Measurements from ENCODE around the gene GPR3. TPM values are rescaled to one million over a fixed set of nuclear protein-coding genes. Genes with fewer than 3 reads are reported as not detected.

Gene GPR3
- total RNA-seq, 1 experiment from 2014 or later = not detected

DNA sequence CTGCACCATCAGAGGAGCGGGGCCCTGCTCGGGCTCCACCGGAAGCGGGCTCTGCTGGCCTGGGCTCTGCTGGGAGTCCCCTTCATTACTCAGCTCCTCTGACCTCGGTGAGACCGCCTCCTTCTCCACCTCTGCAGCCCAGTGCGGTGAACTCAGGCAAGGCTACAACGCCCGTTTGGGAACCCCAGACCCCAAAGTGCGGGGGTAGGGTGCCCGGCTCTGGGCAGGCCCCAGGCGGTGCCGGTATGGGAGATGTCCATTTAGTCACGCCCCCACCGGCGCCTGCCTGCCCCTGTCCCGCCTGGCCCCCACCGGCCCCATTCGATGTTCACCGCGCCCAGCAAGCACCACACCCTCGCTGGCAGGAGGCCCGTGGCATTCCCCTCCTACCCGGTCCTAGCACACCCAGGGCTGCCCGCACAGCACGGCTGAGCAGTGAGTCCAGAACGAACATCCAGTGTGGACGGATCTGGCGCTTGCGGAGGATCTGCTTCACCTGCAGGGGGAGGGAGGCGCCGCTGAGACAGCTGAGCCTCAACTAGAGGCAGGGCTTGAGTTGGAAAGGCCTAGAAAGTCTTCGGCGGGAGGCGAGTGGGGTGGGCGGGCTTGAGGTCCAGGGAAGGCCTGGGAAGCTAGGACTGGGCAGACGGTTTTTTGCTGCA, 35.7 kb upstream of the GPR3 start:
- peaks cover 14% of the 10 kb centered on the region for H3K36me3 ChIP-seq
- no peak overlapping the region for H3K4me3 ChIP-seq
- DNase-seq = no peak
- H3K27me3 ChIP-seq = no peaks in the 10 kb centered on the region
- no peaks in the 10 kb centered on the region for H3K9me3 ChIP-seq

DNA sequence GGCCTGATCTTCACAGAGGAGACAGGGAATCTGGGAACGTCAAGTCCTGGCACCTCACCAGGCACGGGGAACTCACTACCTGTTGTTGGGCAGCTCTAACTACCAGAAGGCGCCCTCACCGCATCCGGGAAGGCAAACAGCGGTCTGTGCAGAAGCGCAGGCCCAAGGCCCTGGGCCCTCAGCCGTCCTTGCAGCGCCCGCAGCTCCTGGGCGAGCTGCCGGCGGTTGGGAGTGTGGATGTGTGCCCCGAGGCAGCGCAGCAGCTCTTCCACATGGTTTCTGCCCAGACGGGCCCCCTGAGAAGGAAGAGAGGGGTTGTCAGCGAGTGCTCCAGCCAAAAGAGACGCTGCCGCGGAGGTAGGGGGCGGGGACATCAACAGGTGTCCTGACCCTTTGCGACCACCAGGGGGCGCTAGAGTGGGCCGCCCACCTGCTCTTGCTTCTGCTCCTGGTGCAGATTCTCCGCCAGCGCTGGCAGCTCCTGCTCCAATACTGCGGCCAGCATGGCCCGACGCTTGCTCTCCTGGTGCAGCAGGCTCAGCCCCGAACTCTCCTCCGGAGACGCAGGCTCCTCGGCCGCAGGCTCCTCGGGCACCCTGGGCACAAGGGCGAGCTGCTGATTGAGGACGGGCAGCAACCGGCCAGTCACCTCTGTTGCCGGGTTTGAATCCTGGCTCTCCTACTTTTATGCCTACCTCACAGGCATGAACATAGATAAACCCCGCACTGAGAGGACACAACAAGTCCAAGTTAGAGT, 35.0 kb upstream of the GPR3 start:
- peaks cover 14% of the 10 kb centered on the region for H3K36me3 ChIP-seq
- peak; percentile 24 for DNase-seq
- H3K4me3 ChIP-seq = no peak overlapping the region
- H3K9me3 ChIP-seq = no peaks in the 10 kb centered on the region
- H3K27me3 ChIP-seq = no peaks in the 10 kb centered on the region

DNA sequence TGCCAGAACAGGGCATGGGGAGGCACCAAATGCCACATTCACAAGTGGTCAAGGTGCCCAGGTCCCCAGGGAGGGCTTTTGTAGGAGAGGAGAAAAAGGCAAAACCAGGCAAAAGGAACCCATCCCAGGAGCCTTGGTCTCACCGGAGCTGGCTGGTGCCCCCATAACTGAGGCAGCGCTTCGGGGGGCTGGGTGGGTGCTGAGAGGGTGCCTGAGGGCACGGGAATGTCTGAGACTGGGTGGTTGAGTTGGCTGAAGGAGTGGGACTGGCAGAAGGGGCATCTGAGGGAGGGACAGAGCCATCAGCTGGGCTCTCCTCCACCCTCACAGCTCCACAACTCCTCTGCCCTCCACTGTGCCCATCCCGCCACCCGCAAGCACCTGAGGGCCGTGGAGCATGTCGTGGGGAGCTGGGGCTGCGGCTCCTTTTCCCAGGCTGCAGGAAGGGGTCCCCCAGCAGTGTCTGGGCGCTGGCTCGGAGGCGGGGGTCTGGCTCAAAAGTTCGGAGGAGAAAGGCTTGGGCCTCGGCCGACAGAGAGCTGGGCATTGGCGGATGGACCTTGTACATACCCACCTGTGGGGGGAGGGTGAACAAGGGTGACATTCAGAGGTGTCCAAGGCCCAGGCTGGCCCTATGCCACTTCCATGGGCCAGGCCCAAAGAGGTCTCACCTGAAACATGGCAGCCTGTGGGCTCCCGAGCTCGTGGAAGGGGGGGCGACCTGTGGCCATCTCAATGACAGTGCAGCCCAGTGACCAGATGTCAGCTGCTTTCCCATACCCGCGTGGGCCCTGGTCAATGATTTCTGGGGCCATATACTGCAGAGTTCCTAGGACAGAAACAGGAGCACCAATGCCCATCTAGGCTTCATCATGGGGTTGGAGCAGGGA, 34.1 kb upstream of the GPR3 start:
- H3K9me3 ChIP-seq = no peaks in the 10 kb centered on the region
- DNase-seq = no peak
- peaks cover 19% of the 10 kb centered on the region for H3K36me3 ChIP-seq
- H3K4me3 ChIP-seq = no peak overlapping the region
- H3K27me3 ChIP-seq = no peaks in the 10 kb centered on the region

DNA sequence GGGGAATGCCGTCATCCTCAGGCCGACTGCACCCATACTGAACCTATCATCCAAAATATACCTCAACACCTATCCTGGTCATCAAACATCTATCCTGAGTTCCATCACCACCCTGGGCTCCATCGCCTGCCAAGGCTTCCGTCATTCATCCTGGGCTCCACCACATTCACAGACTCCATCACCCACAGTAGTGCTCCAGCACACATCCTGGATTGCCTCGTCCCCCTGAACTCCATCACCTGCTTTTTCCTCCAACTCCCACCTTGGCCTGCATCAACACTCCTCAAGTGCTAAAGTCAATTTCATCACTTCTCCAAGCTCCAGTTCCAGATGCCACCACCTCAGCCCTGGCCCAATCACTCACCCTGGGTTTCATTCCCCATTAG, 33.5 kb upstream of the GPR3 start:
- H3K9me3 ChIP-seq = no peaks in the 10 kb centered on the region
- no peaks in the 10 kb centered on the region for H3K27me3 ChIP-seq
- H3K4me3 ChIP-seq = no peak overlapping the region
- DNase-seq = no peak
- H3K36me3 ChIP-seq = peaks cover 21% of the 10 kb centered on the region

DNA sequence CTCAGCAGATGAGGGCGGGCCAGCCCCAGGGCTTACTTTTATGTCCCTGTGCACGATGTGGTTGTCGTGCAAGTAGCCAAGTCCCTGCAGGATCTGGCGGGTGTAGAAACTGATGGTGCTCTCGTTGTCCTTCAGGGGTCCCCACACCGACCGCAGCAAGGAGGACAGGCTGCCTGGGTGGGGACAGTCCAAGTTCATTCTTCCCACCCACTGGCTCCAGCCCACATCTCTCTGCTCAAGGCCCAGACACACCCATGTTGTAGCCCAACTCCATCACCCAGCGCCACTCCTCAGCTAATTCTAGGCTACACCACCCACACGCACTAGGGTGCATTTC, 32.6 kb upstream of the GPR3 start:
- H3K4me3 ChIP-seq = no peak overlapping the region
- DNase-seq = no peak
- peaks cover 30% of the 10 kb centered on the region for H3K36me3 ChIP-seq
- no peaks in the 10 kb centered on the region for H3K27me3 ChIP-seq
- H3K9me3 ChIP-seq = no peaks in the 10 kb centered on the region

DNA sequence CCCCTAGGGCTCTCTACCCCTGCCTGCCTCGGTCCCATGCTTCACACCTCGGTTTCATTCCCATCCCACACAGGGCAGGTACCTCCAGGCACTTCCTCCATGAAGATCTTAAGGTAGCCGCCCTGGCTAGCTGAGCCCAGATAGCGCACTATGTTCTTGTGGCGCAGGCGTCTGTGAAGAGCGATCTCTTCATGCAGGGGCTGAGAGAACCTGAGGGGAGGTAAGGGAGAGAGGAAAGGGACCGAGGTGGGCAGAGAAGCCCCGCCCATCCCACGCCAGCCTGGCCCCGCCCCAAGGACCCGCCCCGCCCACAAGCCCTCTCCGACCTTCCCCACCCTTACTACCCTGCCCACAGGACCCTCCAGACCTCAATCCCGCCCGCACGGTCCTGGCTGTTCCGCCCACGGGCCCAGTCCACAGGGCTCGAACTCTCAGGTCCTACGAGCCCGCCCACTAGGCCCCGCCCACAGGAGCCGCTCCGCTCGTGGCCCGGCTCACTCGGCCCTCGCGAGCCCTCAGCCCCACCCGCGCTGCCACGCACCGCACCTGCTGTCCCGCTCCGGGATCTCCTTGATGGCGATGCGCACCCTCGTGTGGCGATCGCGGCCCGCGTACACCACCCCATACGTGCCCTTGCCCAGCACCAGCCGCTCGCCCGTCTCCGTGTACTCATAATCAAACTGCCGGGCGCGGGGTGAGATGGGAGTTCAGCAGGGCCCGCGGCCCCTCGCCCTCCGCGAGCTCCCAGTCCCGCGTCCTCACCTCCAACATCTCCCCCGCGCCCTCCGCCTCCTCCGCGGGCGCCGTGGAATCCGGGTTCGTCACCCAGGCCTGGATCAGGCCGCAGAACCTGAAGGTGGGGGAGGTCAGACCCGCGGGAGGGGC, 32.0 kb upstream of the GPR3 start:
- no peak overlapping the region for H3K4me3 ChIP-seq
- no peak for DNase-seq
- H3K9me3 ChIP-seq = no peaks in the 10 kb centered on the region
- no peaks in the 10 kb centered on the region for H3K27me3 ChIP-seq
- H3K36me3 ChIP-seq = peaks cover 33% of the 10 kb centered on the region

DNA sequence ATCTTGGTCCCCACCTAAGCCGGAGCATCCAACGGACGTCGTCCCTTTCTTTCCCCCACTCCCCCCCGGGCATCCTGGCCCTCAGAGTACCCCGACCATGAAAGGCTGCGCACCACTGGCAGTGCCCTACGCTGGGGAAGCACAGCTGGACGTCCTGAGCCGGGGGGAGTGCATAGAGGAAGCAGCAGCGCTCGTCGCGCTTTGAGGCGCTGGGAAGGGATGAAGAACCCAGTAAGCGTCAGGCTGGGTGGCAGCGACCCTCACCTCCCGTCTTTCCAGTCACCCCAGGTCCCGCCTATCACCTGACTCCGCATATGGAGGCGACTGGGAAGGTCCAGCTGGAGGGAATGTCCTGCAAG, 31.4 kb upstream of the GPR3 start:
- DNase-seq = no peak
- no peak overlapping the region for H3K4me3 ChIP-seq
- H3K27me3 ChIP-seq = no peaks in the 10 kb centered on the region
- H3K9me3 ChIP-seq = no peaks in the 10 kb centered on the region
- H3K36me3 ChIP-seq = peaks cover 33% of the 10 kb centered on the region

DNA sequence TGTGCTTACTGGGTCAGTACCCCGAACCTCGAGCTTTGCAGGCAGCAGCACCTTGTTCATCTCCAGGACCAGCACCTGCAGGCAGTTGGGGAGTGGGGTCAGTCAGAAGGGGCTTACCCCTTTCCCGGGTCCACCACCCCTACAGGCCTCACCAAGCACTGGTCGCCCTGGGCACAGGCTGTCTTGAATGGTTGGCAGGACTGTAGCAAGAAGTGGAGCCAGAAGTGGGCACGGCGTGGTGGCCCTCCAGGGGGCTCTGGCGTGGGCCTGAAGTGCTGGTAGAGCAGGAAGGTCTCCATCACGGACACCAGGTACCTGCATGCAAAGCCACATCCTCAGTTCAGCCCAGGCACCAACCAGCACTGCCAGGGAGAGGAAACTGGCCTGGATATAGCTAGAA, 30.9 kb upstream of the GPR3 start:
- Histone ChIP-seq H3K9me3 (no peaks in the 10 kb centered on the region), H3K27me3 (no peaks in the 10 kb centered on the region), H3K4me3 (no peak overlapping the region), H3K36me3 (peaks cover 30% of the 10 kb centered on the region)
- DNase-seq = no peak

DNA sequence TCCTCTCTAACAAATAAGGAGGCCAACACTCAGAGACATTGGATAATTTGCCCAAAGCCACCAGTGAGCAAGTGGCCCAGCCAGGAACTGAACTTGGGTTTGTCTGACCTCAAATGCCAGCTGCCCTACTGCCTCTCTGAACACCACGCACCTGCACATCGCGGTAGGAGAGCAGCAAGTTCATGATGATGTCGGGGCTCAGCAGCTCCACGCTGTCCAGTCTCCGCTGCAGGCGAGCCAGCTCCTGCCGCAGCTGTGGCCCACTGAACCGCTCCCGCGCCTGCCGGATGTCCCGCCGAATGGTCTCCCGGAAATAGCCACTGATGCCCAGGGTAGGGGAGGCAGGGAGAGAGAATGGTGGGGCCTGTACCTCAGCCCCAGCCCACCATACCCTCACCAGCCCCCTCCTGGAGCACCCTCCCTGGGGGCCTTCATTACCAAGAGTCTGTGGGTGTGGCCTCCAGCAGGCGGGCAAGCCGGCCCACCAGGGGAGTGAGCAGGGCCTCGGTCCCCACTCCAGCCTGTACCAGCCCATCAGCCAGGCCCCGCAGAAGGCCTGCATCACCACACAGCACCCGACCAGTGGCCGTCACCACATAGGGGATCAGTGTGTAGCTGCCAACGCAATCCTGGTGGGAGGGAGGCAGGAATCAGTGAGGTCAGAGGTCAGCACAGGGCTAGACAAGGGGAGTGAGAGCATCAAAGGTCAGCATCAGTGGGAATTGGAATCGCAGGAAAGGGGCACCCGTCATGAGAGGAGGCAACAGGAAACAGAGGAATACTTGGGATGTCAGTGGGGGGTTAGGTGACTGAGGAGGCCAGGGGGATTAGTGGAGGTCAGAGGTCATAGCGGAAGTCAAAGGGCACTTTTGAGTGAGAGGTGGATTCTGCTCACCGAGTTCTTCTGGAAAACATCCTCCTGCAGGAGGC, 28.4 kb upstream of the GPR3 start:
- peaks cover 19% of the 10 kb centered on the region for H3K36me3 ChIP-seq
- no peaks in the 10 kb centered on the region for H3K27me3 ChIP-seq
- H3K4me3 ChIP-seq = no peak overlapping the region
- H3K9me3 ChIP-seq = no peaks in the 10 kb centered on the region
- no peak for DNase-seq

DNA sequence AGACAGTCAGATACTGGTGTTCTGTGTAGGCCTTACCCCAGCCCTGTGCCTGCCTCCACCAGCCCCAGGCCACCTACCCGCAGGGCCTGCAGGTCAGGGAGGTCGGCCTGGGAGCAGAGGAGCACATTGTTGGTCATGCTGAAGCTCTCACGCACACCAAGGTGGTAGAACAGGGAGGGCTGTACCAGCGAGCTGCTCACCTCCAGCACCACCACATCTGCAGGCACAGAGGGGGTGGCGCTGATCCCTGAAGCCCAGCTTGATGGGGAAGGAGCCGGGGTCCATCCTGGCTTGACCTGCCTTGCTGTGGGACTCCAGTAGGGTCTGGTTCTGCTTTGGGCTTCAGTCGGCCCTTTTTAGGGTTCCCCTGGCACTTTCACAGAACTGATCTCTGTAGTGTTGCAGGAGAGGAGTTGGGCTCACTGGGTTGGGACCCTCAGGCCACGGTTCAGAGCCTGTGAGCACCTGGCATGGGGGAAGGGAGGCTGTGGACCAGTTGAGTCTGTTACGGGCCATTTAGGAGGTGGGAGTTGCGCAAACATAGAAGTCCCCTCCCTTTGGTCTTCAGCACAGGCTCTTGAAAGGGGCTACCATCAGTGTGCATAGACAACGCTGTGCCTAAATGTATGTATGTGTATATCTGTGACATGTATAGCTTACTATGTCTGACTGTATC, 27.6 kb upstream of the GPR3 start:
- no peak for DNase-seq
- Histone ChIP-seq H3K27me3 (no peaks in the 10 kb centered on the region), H3K4me3 (peak overlapping the region; percentile 90), H3K36me3 (peaks cover 19% of the 10 kb centered on the region), H3K9me3 (no peaks in the 10 kb centered on the region)

DNA sequence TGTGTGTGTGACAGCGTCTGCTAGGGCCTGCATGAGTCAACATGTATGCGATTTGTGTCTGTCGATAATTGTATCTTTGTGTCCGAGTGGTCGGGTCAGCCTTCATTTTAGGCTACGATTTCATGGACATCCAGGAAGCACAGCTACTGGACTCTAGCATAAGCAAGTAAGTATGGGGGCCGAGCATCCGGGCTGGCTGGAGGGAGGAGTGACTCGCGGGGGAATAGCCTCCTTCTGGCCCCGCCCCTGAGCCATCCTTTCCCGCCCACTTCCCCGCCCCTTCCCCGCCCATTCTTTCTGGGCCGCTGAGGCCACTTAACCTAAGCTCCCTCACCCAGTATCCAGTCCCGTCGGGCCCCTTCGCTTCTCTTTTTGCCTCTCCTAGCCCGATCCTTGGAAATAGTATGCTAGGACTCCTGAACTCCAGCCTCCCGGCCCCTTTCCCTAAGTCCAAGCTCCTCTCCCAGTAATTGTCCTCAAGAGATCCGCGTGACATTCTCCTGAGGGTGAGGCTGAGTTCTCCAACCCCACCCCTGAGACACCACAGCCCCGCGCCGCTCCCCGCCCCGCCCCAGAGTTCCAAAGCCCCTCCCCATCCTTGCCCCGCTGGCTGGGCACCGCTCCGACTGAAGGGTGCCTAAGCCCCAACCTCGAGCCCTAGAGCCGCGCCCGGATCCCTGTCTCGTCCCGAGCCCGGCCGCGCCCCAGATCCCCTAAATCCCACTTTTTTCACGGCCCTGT, 26.9 kb upstream of the GPR3 start:
- Histone ChIP-seq H3K4me3 (peak overlapping the region; percentile 90), H3K36me3 (peaks cover 19% of the 10 kb centered on the region), H3K27me3 (no peaks in the 10 kb centered on the region), H3K9me3 (no peaks in the 10 kb centered on the region)
- DNase-seq = peak; percentile 90

DNA sequence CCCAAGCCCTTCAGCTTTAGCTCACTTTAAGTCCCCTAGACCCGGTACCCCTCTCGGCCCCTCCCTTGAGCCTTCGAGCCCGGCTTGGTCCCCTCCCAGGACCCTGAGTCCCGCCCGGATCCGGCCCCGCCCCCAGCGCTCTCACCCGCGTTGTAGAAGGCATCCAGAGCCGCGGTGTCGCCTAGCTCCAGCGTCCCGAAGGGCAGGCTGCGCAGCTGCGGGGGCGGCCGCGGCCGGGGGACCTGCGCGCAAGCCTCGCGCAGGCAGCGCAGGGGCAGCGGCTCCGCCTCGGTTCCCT, 26.4 kb upstream of the GPR3 start:
- H3K36me3 ChIP-seq = peaks cover 19% of the 10 kb centered on the region
- peak; percentile 83 for DNase-seq
- peak overlapping the region; percentile 90 for H3K4me3 ChIP-seq
- H3K27me3 ChIP-seq = no peaks in the 10 kb centered on the region
- H3K9me3 ChIP-seq = no peaks in the 10 kb centered on the region

DNA sequence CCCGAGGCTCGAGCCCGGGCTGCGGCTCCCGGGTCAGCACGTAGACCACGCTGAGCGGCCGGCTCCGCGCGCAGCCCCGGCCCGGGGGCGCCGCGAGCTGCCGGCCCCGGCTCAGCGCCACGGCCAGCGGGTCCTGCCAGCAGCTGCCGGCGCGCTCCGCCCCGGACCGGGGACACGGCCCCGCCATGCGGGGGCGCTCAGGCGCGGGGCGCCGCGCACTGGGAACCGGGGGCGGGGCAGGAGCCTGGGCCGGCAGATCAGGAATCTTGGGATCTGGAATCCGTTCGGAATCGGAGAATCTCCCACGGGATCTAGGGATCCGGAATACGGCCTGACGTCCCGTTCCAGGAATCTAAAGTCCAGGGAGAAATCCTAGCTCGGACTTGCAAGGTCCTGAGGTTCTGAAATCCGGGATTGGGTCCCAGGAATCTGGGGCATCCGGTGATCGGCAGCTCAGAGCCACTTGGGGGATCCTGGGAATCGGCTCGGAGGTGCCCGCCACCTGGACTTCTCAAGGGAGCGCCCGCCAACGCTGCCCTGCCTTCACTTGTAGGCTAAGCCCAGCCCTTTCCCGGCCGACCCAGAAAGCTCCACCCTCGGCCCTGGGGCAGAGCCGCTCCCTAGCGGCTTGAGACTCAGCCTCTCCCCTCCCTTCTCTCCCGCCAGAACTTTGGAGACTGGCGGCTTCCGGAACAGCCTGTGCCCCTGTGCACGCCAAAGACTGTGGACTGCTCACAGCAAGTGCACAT, 25.8 kb upstream of the GPR3 start, which contains the start of gene MAP3K6:
TSS of gene MAP3K6 (minus strand) at position 551 of the 749 bp plus-strand sequence. CDS start at position 187, 364 bp downstream.
- Histone ChIP-seq H3K36me3 (peaks cover 19% of the 10 kb centered on the region), H3K27me3 (no peaks in the 10 kb centered on the region), H3K4me3 (peak within 1 kb of the TSS; percentile 90), H3K9me3 (no peaks in the 10 kb centered on the region)
- DNase-seq = peak; percentile 92

DNA sequence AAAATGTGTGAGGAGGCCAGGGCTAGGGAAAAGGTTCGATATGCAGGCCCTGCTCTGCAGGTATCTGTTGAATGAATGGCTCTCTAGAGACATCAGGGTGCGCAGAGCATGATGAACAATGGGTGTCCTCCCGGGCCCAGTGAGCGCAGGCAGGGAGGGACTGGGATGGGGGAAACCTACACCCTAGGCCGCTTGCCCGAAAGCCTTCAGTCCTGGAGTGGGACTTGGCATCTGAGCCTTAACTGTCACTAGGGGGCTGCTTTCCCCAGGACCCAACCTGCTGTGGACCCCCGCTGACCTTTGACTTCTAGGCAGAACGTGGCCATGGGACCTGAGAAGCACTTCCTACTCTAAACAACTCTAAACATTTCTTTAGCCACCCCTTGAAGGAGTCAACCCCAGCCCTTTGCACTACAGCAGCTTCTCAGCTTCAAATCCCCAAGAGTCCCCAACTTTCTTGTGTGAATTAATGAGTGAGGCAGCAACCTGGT, 25.2 kb upstream of the GPR3 start:
- no peak for DNase-seq
- no peaks in the 10 kb centered on the region for H3K9me3 ChIP-seq
- H3K36me3 ChIP-seq = peaks cover 19% of the 10 kb centered on the region
- H3K4me3 ChIP-seq = peak overlapping the region; percentile 90
- H3K27me3 ChIP-seq = no peaks in the 10 kb centered on the region
